ENCODE measurements around the gene DPYSL5. TPM values are rescaled to one million over a fixed set of nuclear protein-coding genes. Genes with fewer than 3 reads are reported as not detected.

DPYSL5 gene
- total and polyA plus RNA-seq, 2 of the 13 experiments (the other 11 are each of a cell fraction or from before 2014, with no cell fraction given): 0.15 TPM; not detected in 1

DNA sequence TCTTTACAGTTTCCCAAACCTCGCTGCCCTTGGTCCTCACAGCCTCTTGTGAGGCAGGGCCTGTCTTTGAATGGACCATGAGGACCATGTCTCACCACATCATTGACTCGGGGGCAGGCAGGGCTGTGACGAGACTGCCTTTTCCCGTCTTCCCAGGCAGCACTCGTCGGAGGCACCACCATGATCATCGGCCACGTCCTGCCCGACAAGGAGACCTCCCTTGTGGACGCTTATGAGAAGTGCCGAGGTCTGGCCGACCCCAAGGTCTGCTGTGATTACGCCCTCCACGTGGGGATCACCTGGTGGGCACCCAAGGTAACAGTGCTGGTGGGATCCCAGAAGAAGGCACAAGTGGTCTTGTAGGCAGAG, 76.8 kb downstream of the DPYSL5 start (continued):
- TF ChIP-seq SRY (CRISPR knock-in tag; IDR thresholded peaks at IDR 0.05): 0 out of 2 replicates have a peak, but pooled peaks have one; percentile 20
- peak; percentile 54; the same call in 1 of the 2 replicates for TF ChIP-seq ZNF552 (CRISPR knock-in tag; IDR thresholded peaks at IDR 0.05; ENCODE audit: borderline replicate concordance)
- TF ChIP-seq ARNTL (CRISPR knock-in tag; IDR thresholded peaks at IDR 0.05): no peak

DNA sequence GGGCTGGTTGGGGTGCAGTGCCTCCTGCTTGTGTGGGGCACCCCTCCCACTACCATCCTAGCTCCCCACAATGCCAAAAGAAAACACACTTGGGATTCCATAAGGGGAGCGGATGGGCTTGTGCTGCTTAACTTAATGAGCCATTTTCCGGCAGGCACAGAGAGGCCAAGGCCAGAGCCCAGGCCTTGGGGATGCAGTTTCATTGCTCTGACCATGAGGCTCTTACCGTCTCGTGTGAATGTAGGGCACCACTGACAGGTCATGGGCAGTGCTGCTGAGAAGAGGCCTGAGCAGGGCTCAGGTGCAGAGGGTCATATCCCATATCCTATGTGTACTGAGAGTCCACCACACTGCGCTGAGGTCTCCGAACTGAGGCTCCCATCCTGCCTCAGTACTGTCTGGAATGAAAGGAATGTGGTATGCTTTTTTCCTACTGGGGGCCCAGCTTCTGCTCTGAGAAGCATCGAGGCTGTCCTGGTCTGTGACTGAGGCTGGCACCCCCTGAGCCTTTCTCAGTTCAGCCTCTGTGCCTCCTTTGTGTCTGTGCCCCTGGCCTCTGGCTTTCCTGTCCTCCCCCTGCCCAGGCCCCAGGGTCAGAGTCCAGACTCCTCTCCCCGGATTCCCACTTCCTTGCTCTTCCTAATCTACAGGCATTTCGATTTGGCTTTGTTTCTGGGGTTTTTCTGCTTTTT, 77.3 kb downstream of the DPYSL5 start:
- intact Hi-C loops (cut with micrococcal nuclease; ENCODE audit: unreplicated experiment): no loop called here
- Histone ChIP-seq H3K9me3 (ENCODE audit: low read length) (no peaks in the 10 kb centered on the region), H3K27me3 (ENCODE audit: control insufficient read depth in 1 of 2, insufficient read depth in 2 of 2, low read length in 2 of 2) (peaks cover 0 to 15% of the 10 kb centered on the region in 2 experiments; a peak in 2 of 5 replicates), H2AFZ (ENCODE audit: low read length) (peak overlapping the region; percentile 47), H3K4me2 (ENCODE audit: low read depth, low read length) (peak overlapping the region; percentile 77), H3K36me3 (replicated peaks in 1 of 2; ENCODE audit: control insufficient read depth in 1 of 2, insufficient read depth in 2 of 2, low read length in 2 of 2) (no peaks in the 10 kb centered on the region), H3K79me2 (ENCODE audit: insufficient read depth, low read length) (no peaks in the 10 kb centered on the region), H3K4me3 (replicated peaks in 1 of 3; ENCODE audit: insufficient read depth in 1 of 3, low read depth in 2 of 3, low read length in 3 of 3) (peak overlapping the region; percentile 6 to 56 (median 27); a peak in 4 of 6 replicates), H4K20me1 (ENCODE audit: insufficient read depth, low read length) (no peaks in the 10 kb centered on the region), H3K27ac (ENCODE audit: extremely low read length, insufficient read depth, low read length) (peak overlapping the region; percentile 75), H3K4me1 (ENCODE audit: insufficient read depth, low read length) (peaks cover 66% of the 10 kb centered on the region), H3K9ac (ENCODE audit: insufficient read depth, low read depth, low read length) (peak overlapping the region; percentile 50)
- peak; percentile 95 for ATAC-seq
- in situ Hi-C loops (cut with HindIII; ENCODE audit: extremely low pct_ligation_motif_present, low pct_unique_long_range_greater_than_20kb): no loop called here
- 11% methylated on average over 9 of the region's 9 CpGs for WGBS (ENCODE audit: low lambda C conversion rate)
- ChIA-PET POLR2A (interaction anchor here (0.6 to 1.8 kb wide), 4 partner anchors 11 to 149 kb away, joined by 3 to 6 read pairs (median 4); no protein-coding TSS in a partner anchor), CTCF (ENCODE audit: low intra/inter-chr PET ratio, low total read pairs) (no interaction called here)
- peak; percentile 83 for FAIRE-seq
- DNase-seq (ENCODE audit: low spot score): peak; percentile 90
- TSS peak; percentile 76 for BruUV-seq (replicated peaks)
- TF ChIP-seq, protein P1, sequence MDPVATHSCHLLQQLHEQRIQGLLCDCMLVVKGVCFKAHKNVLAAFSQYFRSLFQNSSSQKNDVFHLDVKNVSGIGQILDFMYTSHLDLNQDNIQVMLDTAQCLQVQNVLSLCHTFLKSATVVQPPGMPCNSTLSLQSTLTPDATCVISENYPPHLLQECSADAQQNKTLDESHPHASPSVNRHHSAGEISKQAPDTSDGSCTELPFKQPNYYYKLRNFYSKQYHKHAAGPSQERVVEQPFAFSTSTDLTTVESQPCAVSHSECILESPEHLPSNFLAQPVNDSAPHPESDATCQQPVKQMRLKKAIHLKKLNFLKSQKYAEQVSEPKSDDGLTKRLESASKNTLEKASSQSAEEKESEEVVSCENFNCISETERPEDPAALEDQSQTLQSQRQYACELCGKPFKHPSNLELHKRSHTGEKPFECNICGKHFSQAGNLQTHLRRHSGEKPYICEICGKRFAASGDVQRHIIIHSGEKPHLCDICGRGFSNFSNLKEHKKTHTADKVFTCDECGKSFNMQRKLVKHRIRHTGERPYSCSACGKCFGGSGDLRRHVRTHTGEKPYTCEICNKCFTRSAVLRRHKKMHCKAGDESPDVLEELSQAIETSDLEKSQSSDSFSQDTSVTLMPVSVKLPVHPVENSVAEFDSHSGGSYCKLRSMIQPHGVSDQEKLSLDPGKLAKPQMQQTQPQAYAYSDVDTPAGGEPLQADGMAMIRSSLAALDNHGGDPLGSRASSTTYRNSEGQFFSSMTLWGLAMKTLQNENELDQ (CRISPR knock-in tag; IDR thresholded peaks at IDR 0.05; ENCODE audit: borderline replicate concordance): no peak
- TF ChIP-seq ISL2 (CRISPR knock-in tag; IDR thresholded peaks at IDR 0.05) (no peak), NR2F6 (IDR thresholded peaks at IDR 0.05) (peak; percentile 72), NR2F6 (CRISPR knock-in tag; IDR thresholded peaks at IDR 0.05) (peak; percentile 81), ZNF496 (CRISPR knock-in tag; IDR thresholded peaks at IDR 0.05; ENCODE audit: insufficient replicate concordance) (no peak), FOXO1 (CRISPR knock-in tag; IDR thresholded peaks at IDR 0.05) (peak; percentile 26; the same call in 1 of the 2 replicates), ZNF747 (CRISPR knock-in tag; IDR thresholded peaks at IDR 0.05; ENCODE audit: borderline replicate concordance) (no peak; the same call in 1 of the 2 replicates), KDM6A (CRISPR knock-in tag; IDR thresholded peaks at IDR 0.05; ENCODE audit: low read depth) (peak; percentile 97), NAIF1 (CRISPR knock-in tag; IDR thresholded peaks at IDR 0.05; ENCODE audit: borderline replicate concordance) (peak; percentile 63; the same call in 1 of the 2 replicates), SNRNP70 (IDR thresholded peaks at IDR 0.05; ENCODE audit: low read depth, low read length) (no peak), ZSCAN30 (CRISPR knock-in tag; IDR thresholded peaks at IDR 0.05) (no peak), SP140L (CRISPR knock-in tag; IDR thresholded peaks at IDR 0.05; ENCODE audit: borderline replicate concordance) (0 out of 2 replicates have a peak, but pooled peaks have one; percentile 70), EED (CRISPR knock-in tag; IDR thresholded peaks at IDR 0.05) (peak; percentile 63; the same call in 1 of the 2 replicates)
- TF ChIP-seq, protein P2, sequence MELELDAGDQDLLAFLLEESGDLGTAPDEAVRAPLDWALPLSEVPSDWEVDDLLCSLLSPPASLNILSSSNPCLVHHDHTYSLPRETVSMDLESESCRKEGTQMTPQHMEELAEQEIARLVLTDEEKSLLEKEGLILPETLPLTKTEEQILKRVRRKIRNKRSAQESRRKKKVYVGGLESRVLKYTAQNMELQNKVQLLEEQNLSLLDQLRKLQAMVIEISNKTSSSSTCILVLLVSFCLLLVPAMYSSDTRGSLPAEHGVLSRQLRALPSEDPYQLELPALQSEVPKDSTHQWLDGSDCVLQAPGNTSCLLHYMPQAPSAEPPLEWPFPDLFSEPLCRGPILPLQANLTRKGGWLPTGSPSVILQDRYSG (CRISPR knock-in tag; IDR thresholded peaks at IDR 0.05): no peak
- TF ChIP-seq, protein P3, sequence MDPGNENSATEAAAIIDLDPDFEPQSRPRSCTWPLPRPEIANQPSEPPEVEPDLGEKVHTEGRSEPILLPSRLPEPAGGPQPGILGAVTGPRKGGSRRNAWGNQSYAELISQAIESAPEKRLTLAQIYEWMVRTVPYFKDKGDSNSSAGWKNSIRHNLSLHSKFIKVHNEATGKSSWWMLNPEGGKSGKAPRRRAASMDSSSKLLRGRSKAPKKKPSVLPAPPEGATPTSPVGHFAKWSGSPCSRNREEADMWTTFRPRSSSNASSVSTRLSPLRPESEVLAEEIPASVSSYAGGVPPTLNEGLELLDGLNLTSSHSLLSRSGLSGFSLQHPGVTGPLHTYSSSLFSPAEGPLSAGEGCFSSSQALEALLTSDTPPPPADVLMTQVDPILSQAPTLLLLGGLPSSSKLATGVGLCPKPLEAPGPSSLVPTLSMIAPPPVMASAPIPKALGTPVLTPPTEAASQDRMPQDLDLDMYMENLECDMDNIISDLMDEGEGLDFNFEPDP (CRISPR knock-in tag; conservative IDR thresholded peaks at IDR 0.05): peak; percentile 94; the same call in 1 of the 2 replicates
- TF ChIP-seq, protein P4, sequence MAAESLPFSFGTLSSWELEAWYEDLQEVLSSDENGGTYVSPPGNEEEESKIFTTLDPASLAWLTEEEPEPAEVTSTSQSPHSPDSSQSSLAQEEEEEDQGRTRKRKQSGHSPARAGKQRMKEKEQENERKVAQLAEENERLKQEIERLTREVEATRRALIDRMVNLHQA (CRISPR knock-in tag; IDR thresholded peaks at IDR 0.05): no peak

Measured in HepG2 (cell line).